Measurements from ENCODE around the gene PRSS21.
A peak's percentile ranks its signal among the peaks of the same experiment; 100 is the strongest.

The PRSS21 gene

DNA sequence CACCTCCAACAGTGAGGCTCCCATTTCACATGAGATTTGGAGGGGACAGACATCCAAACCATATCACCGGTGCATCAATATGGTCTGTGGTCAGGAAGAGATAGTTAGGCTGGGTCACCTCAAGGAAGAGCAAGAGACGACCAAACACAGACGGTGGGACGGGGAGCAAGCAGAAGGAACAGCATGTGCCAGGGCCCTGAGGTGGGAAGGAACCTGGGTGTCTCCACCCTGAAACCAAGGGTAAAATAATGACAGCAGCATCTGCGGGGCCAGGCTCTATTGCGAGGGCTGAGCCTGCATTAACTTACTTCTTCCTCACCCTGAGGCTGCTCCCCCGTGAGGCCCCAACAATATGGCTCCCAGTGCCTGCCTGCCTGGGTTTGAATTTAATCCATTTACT is 8.9 kb upstream of the PRSS21 start:
- no peak for DNase-seq

DNA sequence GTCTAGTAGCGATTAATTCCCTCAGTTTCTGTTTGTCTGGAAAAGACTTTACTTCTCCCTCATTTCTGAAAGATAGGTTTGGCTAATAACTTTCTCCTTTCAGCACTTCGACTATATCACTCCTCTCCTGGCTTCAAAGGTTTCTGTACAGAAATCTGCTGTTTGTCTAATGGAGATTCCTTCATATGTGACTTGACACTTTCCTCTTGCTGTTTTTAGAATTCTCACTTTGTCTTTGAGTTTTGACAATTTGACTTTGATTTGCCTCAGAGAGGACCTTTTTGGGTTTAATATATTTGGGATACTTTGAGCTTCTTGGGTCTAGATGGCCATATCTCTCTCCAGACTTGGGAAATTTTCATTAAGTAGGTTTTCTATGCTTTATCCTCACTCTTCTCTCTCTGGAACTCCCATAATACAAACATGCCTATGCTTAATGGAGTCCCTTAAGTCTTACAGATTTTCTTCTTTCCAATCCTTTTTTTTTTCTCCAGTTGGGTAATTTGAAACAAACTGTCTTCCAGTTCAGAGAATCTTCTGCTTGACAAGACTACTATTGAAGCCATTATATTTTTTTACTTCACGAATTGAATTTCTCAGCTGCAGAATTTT is 7.8 kb upstream of the PRSS21 start:
- no peak for DNase-seq

DNA sequence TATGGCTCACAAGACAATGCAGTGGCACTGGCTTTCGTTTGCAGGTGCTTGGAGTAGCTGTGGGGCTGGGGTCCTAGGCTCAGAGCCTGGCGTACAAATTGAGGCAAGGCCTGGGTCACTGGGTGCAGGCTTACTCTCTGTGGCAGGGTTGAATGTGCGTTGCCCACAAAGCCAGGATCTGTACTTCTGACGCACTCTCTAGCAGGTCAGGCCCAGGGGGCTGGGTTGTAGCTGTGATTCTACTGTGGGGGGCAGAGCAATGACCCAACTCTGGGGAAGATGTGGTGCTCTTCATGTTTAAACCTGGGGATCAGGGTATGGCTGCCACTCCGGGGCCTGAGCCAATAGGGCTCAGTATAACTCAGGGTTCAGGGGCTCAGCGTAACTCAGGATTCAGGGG is 6.4 kb upstream of the PRSS21 start:
- no peak for DNase-seq

DNA sequence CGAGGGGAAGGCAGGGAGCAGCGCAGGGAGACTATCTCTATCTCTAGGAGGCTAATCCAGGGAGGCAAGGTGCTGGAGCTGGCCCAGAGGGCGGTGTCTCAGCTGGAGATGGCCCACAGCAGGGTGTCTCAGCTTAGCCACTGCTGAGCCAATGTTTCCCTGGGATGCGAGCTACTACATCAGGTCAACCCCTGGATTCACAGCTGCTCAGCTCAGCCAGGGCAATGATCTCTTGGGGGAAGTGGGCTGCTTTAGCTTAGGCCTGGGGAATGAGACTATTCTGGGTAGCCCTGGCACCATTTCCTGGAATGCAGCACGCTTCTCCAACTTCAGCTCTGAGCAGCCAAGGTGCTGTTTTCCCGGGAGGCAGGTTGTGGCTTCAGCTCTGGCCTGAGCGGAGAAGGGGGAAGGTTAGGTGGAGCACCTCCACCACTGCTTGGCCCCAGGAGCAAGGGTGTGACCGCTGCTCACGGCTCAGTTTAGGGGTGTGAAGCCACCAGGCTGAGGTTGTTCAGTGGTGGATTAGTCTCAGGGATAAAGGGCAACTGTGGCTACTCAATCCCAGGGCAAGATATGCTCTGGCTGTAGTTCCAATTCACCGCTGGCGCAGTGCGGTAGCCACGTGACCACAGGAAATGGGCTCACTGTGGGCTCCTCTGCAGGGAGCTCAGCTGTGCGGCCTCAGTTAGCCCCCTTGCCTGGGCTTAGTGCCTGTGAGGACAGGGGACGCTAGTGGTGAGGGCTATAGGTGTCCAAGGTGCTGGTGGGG is 5.2 kb upstream of the PRSS21 start:
- no peak for DNase-seq

DNA sequence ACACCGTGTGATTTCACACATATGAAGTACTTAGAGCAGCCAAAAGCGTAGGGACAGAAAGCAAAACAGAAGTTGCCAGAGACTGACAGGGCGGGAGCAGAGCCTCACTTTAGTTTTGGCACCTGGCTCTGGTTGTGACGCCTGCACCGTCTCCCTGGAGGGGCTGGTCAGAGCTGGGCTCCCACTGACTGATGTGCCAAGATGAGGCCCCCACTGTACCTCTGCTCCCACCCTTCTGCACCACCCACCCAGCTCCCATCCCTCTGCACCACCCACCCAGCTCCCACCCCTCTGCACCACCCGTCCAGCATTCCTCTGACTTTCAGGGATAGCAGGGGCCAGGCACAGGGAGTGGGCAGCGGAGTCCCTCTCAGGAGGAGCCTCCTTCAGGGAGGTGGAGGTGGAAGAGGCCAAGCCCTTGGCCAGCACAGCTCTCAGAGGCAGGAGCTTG is 3.2 kb upstream of the PRSS21 start:
- DNase-seq = no peak

DNA sequence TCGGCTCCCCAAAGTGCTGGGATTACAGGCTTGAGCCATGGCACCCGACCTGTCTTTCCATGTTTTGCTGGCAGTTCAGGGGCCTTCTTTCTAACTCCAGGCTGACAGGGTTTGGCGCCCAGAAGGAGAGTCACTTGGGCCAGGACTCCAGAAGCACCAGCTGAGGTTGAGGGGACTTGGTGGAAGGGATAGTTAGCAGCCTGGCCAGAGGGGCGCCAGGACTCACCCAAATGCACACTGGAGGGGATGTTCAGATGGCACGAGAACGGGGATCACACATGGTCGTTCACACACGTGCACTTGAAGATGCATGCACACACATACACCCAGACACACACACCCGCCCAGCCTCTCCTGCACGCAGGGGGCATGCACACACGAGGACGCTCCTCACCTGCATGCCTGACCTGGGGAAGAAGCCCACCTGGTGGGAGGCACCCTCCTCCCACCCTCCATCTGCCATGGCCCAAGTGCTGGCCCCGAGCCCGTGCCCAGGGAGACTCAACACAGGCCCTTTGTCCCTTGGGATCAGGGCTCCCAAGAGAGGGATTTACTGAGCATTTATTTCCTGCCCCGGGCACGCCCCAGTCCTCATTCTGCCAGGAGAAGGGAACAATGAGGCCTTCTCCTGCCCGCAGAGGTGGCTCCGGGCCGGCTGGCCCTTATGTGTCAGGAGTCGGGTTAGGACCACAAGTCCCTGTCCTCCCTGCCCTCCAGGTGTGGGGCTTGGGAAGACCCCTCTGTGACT is 2.3 kb upstream of the PRSS21 start:
- no peak for DNase-seq

DNA sequence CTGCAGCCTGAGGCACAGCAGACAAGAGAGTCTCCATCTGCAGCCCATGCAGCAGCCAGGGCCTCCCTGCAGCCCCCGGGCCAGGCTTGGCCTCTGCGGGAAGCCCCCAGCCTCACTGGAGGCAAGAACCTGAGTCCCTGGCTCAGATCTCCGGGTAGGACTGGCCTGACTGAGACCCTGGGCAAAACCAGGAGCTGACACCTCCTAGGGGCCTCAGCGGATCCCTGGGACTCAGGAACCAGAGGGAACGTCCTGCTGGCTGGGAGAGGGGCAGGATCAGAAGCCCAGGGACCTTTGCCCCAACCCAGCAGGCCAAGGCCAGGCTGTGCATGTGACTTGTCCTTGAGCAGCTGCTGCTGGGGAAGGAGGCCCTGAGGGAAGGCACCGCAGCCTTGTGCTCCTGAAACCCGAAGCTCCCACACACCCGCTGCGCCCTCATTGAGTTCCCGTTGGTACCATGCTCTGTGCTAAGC is 1.7 kb upstream of the PRSS21 start:
- no peak for DNase-seq

DNA sequence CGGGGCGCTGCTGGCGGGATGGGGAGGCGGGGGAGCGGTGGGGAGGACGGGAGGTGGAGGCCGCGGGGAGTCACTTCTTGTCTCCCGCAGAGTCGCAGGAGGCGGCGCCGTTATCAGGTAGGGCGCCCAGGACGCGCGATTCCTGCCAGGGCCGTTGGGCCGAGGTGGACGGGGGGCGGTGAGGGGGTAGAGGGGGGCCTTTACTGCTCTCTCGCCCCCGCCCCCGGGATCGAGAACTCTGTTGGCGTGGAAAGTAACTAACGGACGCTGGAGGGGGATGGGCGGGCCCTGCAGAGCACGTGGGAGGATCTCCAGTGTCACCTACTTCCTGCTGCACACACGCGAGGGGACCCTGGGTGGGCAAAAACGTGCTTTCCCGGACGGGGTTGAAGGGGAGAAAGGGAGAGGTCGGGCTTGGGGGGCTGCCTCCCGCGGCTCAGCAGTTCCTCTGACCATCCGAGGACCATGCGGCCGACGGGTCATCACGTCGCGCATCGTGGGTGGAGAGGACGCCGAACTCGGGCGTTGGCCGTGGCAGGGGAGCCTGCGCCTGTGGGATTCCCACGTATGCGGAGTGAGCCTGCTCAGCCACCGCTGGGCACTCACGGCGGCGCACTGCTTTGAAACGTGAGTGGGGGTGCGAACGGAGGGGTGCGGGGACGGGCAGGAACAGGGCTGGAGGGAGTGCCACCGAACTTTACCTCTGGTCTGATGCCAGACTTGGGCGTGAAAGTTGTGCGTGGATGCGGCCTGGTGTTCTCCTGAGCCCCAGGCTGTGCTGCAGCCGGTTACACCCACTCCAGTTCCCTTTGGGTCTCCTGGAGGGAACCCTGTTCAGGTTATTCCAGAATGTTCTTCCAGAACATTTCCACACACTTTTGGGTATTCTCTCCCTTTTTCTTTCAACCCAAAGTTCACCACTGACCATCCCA is 569 bp downstream of the PRSS21 start:
- DNase-seq = peak in 1 of 2 experiments; percentile 9

DNA sequence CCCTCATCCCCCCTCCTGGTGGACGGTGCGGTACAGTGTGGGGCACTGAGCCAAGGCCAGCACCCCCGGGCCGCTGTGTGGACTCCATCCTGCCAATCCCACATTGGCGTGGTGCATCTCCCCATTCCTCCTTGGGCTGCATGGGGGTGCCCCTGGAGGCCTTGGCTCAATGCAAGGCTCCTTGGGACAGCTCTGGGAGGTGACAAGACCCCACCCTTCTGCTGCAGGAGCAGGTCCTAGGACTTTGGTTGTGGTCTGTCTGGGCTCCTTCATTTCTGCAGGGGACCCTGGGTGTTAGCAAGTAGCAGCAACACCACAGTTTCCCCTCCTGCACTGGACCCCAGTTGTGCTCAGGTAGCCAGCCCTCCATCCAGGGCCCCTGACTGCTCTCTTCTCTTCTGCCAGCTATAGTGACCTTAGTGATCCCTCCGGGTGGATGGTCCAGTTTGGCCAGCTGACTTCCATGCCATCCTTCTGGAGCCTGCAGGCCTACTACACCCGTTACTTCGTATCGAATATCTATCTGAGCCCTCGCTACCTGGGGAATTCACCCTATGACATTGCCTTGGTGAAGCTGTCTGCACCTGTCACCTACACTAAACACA is 1.3 kb downstream of the PRSS21 start:
- DNase-seq = no peak

DNA sequence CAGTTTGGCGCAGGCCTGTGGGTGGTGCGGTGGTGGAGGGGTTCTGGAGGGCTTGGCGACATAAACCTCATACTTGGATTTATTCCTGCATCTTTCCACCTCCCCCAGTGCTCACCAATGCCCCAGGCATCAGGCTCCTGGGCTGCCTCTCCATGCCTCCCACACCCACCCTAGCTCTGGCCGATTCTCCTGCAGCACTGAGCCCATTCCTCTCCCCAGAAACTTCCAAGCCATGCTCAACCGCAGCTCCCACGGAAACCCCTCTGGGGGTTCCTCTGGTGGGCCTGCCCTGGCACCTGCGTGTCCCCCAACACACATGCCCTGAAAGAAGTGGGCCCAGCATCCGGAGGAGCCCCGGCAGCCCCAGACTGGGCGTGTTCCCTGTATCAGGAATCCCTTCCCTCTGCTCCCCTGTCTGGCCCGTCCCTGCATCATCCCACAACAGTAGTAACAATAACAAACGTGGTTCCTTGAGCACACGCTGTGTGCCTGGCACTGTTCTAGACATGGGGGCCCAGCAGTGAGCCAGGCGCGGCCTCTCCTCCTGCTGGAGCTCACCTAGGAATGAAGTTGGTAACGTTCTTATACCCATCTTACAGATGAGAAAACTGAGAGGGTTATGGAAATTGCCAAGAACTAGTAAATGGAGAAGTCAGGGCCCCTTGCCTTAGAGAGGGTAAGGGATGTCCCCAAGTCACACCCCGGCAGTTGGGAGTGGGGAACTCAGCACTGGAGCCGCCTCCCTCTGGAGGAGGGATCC is 2.3 kb downstream of the PRSS21 start:
- DNase-seq = no peak

DNA sequence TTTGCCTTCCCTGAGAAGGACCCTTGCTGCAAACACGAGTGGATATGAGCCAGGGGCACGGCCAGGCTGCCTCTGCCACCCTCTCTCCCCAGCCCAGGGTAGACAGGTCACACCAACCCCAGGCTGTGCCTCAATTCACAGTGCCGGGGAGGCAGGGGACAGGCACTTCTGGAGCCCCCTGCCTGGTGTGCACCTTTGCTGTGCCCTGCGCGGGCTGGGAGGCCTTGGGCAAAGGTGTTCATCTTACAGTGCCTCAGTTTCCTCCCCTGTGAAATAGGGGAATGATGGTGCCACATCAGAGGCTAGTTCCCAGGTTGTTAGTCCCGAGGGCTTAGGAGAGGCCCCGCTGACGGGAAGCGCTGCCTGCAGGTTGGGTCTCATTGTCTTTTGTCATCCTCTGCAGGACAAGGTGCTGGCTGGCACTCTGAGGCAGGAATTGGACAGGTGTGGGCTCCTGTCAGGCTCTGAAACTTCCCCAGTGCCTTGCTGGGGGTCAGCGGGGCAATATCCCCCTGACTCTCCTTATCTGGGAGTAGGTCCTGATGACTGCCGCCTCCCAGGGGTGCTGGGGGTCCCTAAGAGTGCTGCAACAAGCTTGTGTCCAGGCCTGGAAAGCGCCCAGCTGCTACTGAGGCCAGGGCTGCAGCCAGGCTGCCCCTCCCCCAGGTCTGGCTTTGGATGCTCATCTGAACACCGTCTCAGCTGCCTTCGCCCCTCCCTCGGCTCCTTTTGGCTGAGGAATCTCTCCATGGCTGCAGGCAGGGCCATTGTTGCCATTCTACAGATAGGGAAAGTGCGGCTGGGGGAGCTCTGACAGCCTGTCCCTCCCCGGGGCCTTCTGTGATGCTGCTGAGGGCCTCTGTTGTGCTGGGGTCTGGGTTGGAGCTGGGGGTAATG is 3.1 kb downstream of the PRSS21 start:
- DNase-seq = no peak

DNA sequence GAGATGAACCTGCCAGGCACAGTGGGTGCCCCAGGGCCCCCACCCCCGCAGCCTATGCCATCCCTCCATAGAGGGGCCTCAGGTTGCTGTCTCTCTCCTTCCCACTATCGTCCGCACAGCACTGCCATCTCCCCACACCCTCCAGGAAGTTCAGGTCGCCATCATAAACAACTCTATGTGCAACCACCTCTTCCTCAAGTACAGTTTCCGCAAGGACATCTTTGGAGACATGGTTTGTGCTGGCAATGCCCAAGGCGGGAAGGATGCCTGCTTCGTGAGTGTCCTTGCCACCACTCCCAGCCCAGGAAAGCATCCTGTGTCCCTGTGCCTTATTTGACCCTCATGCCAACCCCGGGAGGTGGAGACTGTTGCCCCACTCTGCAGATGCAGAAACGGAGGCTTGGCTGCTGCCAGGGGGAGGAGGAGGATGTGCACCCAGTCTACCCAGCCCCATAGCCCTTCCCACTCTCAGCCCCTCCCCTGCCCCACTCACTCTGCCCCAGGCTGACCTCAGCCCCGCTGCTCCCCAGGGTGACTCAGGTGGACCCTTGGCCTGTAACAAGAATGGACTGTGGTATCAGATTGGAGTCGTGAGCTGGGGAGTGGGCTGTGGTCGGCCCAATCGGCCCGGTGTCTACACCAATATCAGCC is 3.9 kb downstream of the PRSS21 start:
- no peak for DNase-seq

DNA sequence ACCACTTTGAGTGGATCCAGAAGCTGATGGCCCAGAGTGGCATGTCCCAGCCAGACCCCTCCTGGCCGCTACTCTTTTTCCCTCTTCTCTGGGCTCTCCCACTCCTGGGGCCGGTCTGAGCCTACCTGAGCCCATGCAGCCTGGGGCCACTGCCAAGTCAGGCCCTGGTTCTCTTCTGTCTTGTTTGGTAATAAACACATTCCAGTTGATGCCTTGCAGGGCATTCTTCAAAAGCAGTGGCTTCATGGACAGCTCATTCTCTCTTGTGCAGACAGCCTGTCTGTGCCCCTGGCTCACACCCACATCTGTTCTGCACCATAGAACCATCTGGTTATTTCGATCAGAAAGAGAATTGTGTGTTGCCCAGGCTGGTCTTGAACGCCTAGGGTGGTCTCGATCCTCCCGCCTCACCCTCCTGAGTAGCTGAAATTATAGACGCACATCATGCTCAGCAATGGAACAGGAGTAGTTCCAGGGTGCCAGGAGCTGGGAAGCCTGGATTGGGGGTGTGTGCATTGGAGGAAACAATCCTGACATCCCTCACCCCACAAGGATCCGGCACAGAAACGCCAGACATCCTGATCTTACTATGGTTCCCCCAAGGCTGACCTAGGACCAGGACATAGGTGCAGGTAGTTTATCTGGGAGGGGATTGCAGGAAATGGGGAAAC is 4.6 kb downstream of the PRSS21 start:
- DNase-seq = no peak

DNA sequence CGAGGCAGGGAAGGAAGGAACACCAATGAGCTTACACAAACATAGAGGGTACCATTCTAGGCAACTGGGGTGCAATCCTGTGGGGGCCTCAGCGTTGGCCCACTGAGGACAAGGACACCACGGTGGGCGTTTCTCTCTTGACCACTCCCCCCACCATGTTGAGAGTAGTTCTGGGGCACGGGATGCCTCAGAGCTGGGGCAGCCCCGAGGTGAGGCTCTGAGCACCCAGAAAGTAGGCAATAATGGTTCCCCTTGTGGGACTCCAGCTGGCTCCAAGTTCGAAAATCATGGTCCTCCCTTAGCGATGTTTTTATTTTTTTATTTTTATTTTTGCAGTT is 5.1 kb downstream of the PRSS21 start:
- no peak for DNase-seq

DNA sequence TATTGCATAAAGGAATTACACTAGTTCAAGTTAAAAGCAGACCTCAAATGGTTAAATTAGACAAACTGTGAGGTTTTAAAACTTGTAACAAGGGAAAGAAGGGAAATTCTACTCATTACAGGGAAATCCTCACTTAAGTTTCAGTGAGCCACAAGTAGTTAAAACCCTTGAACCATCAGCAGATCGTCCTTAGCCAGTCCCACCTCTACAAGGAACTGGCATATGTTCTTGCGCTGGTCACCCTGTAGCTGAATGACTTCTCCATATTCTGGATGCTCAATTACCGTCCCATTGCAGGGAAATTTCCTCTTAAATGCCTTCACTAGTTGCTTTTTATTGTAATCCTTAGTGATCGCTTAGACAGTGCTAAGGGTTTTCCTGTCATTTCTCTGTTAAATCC is 5.5 kb downstream of the PRSS21 start:
- DNase-seq = no peak

DNA sequence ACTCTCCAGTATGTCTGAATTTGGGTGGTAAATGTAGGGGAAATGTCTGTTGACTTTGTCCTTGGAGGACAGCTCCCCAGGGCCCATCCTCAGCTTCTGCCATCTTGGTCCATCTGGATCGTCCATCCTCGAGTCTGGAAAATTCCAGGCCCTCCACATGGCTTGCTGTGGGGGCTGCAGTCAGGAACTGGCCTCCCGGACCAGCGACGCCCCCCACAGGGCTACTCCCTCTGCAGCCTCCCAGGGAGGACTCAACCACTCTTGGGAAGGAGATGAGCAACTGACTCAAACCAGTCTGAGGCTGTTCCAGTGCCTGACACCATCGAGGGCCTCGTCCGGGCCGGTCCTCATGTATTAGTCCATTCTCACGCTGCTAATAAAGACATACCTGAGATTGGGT is 7.6 kb downstream of the PRSS21 start:
- no peak for DNase-seq

DNA sequence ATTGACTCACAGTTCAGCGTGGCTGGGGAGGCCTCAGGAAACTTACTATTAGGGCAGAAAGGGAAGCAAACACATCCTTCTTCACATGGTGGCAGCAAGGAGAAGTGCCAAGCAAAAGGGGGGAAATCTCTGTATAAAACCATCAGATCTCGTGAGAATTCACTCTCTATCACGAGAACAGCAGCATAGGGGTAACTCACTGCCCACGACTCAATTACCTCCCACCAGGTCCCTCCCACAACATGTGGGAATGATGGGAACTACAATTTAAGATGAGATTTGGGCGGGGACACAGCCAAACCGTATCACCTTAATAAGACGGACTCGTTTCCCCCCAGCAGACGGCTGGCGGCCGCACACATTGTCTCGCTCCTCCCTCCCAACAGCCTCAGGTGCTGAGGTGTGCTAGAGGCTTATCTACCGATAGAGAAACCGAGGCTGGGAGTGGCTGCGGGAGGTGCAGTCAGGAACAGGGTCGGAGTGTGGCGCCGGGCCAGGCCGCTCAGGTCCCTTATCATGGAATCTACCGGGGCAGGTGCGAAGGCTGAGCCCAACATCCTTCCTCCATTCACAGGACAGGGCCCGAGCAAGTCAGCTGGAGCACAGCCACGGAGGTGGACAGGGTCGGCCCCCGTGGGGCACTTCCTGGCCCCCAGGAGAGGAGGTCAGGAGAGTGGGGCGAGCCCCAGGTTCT is 8.2 kb downstream of the PRSS21 start:
- no peak for DNase-seq

DNA sequence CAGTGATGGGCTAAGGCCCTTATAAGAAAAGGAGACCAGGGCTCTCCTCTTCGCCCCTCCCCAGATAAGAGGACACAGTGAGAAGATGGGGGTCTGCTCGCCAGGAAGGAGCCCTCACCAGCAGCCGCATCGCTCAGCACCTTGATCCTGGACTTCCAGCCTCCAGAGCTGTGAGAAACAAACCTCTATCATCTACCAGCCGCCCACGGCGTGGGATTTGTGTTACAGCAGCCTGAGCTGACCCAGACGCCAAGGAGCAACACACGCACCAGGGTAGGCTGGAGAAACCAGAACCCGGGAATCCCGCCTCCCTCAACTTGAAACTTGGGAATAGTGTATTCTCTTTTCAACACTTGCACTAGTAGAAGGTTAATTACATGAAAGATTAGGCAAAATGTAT is 8.9 kb downstream of the PRSS21 start:
- no peak for DNase-seq
